ENCODE measurements around the gene TEX2.

The TEX2 gene

GRCh38 chr17:64200080-64201032 is 62.7 kb downstream of the TEX2 start:
- Histone ChIP-seq H3K9me3 (ENCODE audit: control insufficient read depth, low read length) (no peaks in the 10 kb centered on the region), H3K36me3 (ENCODE audit: control insufficient read depth, insufficient read depth, low read length) (no peaks in the 10 kb centered on the region), H3K27me3 (ENCODE audit: control insufficient read depth, insufficient read depth, low read length) (no peaks in the 10 kb centered on the region), H3K4me1 (peaks cover 14% of the 10 kb centered on the region), H3K27ac (no peak overlapping the region), H3K9ac (no peak overlapping the region), H3K4me2 (ENCODE audit: low read length) (no peak overlapping the region), H2AFZ (no peak overlapping the region), H3K79me2 (peaks cover 20% of the 10 kb centered on the region), H3K4me3 (ENCODE audit: low read depth, low read length) (no peak overlapping the region)
- TF ChIP-seq, protein P1, sequence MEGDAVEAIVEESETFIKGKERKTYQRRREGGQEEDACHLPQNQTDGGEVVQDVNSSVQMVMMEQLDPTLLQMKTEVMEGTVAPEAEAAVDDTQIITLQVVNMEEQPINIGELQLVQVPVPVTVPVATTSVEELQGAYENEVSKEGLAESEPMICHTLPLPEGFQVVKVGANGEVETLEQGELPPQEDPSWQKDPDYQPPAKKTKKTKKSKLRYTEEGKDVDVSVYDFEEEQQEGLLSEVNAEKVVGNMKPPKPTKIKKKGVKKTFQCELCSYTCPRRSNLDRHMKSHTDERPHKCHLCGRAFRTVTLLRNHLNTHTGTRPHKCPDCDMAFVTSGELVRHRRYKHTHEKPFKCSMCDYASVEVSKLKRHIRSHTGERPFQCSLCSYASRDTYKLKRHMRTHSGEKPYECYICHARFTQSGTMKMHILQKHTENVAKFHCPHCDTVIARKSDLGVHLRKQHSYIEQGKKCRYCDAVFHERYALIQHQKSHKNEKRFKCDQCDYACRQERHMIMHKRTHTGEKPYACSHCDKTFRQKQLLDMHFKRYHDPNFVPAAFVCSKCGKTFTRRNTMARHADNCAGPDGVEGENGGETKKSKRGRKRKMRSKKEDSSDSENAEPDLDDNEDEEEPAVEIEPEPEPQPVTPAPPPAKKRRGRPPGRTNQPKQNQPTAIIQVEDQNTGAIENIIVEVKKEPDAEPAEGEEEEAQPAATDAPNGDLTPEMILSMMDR (IDR thresholded peaks at IDR 0.05): no peak

- H3K9ac ChIP-seq: no peak overlapping the region
- no peak overlapping the region for H3K4me2 ChIP-seq (ENCODE audit: low read length)
- H3K79me2 ChIP-seq: peaks cover 14% of the 10 kb centered on the region
- H3K9me3 ChIP-seq (ENCODE audit: control insufficient read depth, low read length): no peaks in the 10 kb centered on the region
- H3K4me3 ChIP-seq (ENCODE audit: low read depth, low read length): no peak overlapping the region
- H3K27me3 ChIP-seq (ENCODE audit: control insufficient read depth, insufficient read depth, low read length): no peaks in the 10 kb centered on the region
- H3K27ac ChIP-seq: no peak overlapping the region
- H3K36me3 ChIP-seq (ENCODE audit: control insufficient read depth, insufficient read depth, low read length): no peaks in the 10 kb centered on the region
- TF ChIP-seq, protein P1 (IDR thresholded peaks at IDR 0.05): no peak
- H3K4me1 ChIP-seq: peaks cover 11% of the 10 kb centered on the region
- no peak overlapping the region for H2AFZ ChIP-seq
Observed at GRCh38 chr17:64198331-64199090, 64.5 kb downstream of the TEX2 start.

DNA sequence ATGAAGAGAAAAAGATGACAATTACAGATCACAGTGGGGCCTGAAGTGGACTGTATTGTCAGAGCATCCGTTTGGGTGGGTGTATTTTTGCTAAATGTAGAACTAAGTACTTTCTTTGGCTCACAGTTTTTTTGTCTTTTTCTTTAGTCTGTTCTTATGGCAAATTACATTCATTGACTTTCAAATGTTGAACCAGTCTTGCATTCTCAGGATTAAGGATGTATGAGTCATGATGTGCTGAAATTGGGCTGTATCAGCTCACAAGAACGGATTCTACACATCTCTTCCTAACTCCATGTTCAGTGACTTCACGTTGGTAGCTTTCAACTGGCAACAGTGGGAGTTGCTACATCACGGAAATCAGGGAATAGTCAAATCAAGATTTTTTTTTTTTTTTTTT is 66.5 kb downstream of the TEX2 start:
- TF ChIP-seq, protein P1 (IDR thresholded peaks at IDR 0.05): no peak
- H3K27ac ChIP-seq: no peak overlapping the region
- H3K4me3 ChIP-seq (ENCODE audit: low read depth, low read length): no peak overlapping the region
- H3K36me3 ChIP-seq (ENCODE audit: control insufficient read depth, insufficient read depth, low read length): no peaks in the 10 kb centered on the region
- H2AFZ ChIP-seq: no peak overlapping the region
- no peaks in the 10 kb centered on the region for H3K9me3 ChIP-seq (ENCODE audit: control insufficient read depth, low read length)
- no peaks in the 10 kb centered on the region for H3K27me3 ChIP-seq (ENCODE audit: control insufficient read depth, insufficient read depth, low read length)
- no peak overlapping the region for H3K9ac ChIP-seq
- H3K79me2 ChIP-seq: peaks cover 2% of the 10 kb centered on the region
- peaks cover 6% of the 10 kb centered on the region for H3K4me1 ChIP-seq
- H3K4me2 ChIP-seq (ENCODE audit: low read length): no peak overlapping the region

DNA sequence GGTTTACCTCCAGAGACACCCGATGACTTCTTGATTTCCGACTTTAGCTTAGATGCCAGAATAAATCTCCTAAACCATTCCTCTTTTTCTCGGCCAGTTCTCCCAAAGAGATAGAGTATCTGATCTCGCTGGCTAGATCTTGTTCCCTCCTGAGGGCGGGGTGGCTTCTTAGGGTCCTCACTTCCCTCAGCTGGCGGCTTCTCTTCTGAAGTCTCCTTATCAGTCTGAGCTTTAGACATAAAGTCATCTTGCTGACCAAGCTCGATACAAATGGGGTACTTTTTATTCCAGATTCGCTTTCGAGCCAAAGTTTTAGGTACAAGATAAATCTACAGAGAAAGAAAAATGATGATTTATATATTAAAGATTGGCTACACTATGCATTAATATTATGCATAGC is 69.5 kb downstream of the TEX2 start:
- TF ChIP-seq, protein P1 (IDR thresholded peaks at IDR 0.05): no peak
- no peak overlapping the region for H2AFZ ChIP-seq
- no peaks in the 10 kb centered on the region for H3K36me3 ChIP-seq (ENCODE audit: control insufficient read depth, insufficient read depth, low read length)
- H3K4me2 ChIP-seq (ENCODE audit: low read length): no peak overlapping the region
- H3K9ac ChIP-seq: no peak overlapping the region
- no peak overlapping the region for H3K4me3 ChIP-seq (ENCODE audit: low read depth, low read length)
- no peaks in the 10 kb centered on the region for H3K27me3 ChIP-seq (ENCODE audit: control insufficient read depth, insufficient read depth, low read length)
- peaks cover 10% of the 10 kb centered on the region for H3K79me2 ChIP-seq
- H3K9me3 ChIP-seq (ENCODE audit: control insufficient read depth, low read length): no peaks in the 10 kb centered on the region
- H3K27ac ChIP-seq: no peak overlapping the region
- H3K4me1 ChIP-seq: no peaks in the 10 kb centered on the region
